Measurements from ENCODE around the gene PCBP3.

Gene PCBP3

DNA sequence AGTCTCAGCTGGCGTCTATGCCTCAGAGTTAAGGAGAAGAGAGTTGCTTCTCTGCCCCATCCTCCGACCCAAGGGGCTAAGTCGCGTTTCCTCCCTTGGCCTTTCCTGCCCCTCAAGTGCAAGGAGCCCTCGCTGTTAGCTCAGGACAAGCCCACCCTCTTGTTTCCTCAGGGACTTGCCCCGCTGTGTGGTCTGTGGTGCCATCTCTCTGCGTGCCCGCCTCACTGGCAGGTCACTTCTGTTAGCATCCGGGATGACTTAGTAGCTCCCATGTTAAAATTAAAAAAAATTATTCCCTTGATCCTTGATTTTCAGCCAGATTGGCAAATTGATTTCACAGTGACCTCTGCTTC, 96.5 kb downstream of the PCBP3 start:
- Histone ChIP-seq H3K4me3 (ENCODE audit: low read length) (no peak overlapping the region), H3K27me3 (ENCODE audit: control insufficient read depth, insufficient read depth, low read length) (peaks cover 26% of the 10 kb centered on the region), H3K4me1 (ENCODE audit: control insufficient read depth, insufficient read depth, low read length) (no peaks in the 10 kb centered on the region), H3K36me3 (ENCODE audit: insufficient read depth, low read length) (no peaks in the 10 kb centered on the region), H3K9ac (ENCODE audit: low read depth, low read length) (no peak overlapping the region), H3K4me2 (ENCODE audit: low read length) (no peak overlapping the region), H3K9me3 (replicated peaks; ENCODE audit: low read length) (no peaks in the 10 kb centered on the region)

DNA sequence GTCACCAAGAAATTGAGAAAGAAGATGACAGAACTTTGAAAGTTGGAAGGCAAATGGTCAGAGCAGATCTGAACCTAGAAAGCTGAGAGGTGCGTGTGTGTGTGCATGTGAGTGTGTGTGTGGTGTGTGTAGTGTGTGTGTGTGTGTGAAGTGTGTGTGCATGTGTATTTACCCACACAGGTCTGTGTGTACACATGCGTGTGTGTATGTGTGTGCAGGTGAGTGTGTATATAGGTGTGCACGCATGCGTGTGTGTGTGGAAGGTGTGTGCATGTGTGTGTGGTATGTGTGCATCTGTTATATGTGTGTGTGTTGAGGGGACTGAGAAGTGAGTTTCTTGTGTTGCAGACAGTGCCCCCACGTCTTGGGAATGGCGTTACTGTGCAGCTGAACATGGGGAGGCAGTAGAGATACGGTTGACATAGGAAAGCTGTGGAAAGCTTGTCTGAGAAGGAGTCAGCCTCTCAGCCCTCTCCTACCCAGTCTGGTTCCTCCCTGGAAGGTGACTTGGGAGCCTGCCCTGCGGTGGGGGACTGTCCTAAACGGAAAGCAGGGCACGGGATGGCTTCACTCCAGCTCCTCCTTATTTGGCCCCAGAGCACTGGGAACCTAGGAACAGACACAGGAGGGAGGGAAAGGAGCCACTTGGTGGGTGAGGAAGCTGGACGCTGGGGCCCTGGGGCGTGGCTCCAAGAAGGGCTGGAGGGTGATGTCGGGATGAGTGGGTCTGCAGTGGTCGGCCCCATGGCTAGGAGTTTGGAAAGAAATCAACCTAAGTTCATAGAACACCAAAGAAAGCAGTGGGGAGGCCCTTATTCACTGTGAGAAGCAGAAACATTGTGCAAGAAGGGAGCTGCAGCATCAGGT, 97.2 kb downstream of the PCBP3 start:
- H3K4me3 ChIP-seq (ENCODE audit: low read length), result no peak overlapping the region
- H3K4me1 ChIP-seq (ENCODE audit: control insufficient read depth, insufficient read depth, low read length), result no peaks in the 10 kb centered on the region
- no peak overlapping the region for H3K4me2 ChIP-seq (ENCODE audit: low read length)
- no peaks in the 10 kb centered on the region for H3K36me3 ChIP-seq (ENCODE audit: insufficient read depth, low read length)
- no peak overlapping the region for H3K9ac ChIP-seq (ENCODE audit: low read depth, low read length)
- H3K27me3 ChIP-seq (ENCODE audit: control insufficient read depth, insufficient read depth, low read length), result peaks cover 26% of the 10 kb centered on the region
- H3K9me3 ChIP-seq (replicated peaks; ENCODE audit: low read length), result no peaks in the 10 kb centered on the region

DNA sequence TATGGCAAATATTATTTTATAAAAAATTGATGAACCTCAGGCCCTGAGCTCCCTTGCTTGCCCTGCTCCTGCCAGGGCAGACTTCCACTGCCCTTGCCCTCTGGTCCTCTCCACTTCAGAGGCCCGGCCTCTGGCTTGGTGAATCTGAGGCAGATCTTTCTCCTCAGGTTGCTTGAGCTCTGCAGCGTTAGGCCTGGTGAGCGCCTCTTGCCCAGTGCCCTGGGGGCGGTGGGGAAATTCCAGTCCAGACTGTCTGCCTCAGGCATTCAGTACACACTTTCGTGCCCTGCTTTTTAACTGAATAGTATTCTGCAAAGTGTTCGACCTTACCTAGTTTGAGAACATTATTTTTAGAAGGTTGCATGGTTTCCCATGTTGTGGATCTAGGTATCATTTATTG, 98.2 kb downstream of the PCBP3 start:
- H3K27me3 ChIP-seq (ENCODE audit: control insufficient read depth, insufficient read depth, low read length), result peaks cover 22% of the 10 kb centered on the region
- H3K36me3 ChIP-seq (ENCODE audit: insufficient read depth, low read length), result no peaks in the 10 kb centered on the region
- H3K4me2 ChIP-seq (ENCODE audit: low read length), result no peak overlapping the region
- no peaks in the 10 kb centered on the region for H3K4me1 ChIP-seq (ENCODE audit: control insufficient read depth, insufficient read depth, low read length)
- no peak overlapping the region for H3K9ac ChIP-seq (ENCODE audit: low read depth, low read length)
- H3K9me3 ChIP-seq (replicated peaks; ENCODE audit: low read length), result no peaks in the 10 kb centered on the region
- H3K4me3 ChIP-seq (ENCODE audit: low read length), result no peak overlapping the region

DNA sequence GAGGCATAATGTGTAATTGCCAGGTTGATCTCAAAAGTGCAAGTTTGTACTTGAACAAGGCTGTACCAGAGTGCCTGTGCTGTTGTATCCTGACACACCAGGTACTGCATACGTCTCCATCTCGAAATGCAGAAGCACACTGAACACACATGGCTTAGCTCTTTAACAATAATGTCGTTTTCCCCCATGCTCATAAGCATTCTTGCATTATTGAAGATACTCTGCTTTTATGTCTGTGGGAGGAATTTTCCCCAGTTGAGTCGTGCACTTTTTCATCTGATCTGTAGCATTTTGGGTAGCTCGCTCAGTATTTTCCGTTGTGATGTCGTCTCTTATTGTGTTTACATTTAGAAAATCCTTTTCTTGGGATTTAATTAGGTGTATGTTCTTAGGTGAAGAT, 98.7 kb downstream of the PCBP3 start:
- peaks cover 22% of the 10 kb centered on the region for H3K27me3 ChIP-seq (ENCODE audit: control insufficient read depth, insufficient read depth, low read length)
- no peaks in the 10 kb centered on the region for H3K36me3 ChIP-seq (ENCODE audit: insufficient read depth, low read length)
- no peak overlapping the region for H3K4me3 ChIP-seq (ENCODE audit: low read length)
- H3K4me2 ChIP-seq (ENCODE audit: low read length), result no peak overlapping the region
- no peak overlapping the region for H3K9ac ChIP-seq (ENCODE audit: low read depth, low read length)
- peaks cover 4% of the 10 kb centered on the region for H3K4me1 ChIP-seq (ENCODE audit: control insufficient read depth, insufficient read depth, low read length)
- H3K9me3 ChIP-seq (replicated peaks; ENCODE audit: low read length), result no peaks in the 10 kb centered on the region

DNA sequence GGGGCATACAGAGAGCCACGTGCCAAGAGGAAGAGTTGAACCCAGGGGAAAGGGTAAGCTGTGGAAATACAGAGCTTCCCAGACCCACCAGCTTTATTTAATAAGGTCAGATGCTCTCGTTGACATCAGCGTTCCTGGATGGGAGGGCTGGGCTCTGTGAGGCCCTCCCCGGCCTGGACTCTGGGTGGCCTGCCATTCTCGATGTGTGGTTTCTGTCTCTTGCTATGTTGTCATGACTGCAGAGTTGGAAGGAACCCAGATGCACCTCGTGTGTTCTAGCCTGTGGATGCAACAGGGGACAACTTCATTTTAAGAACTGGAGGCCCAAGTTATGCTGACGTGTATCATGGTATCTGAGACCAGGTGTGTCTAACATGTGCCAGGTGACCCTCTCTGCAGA, 101.7 kb downstream of the PCBP3 start:
- Histone ChIP-seq H3K4me1 (ENCODE audit: control insufficient read depth, insufficient read depth, low read length) (peaks cover 22% of the 10 kb centered on the region), H3K4me2 (ENCODE audit: low read length) (no peak overlapping the region), H3K4me3 (ENCODE audit: low read length) (no peak overlapping the region), H3K27me3 (ENCODE audit: control insufficient read depth, insufficient read depth, low read length) (peaks cover 31% of the 10 kb centered on the region), H3K36me3 (ENCODE audit: insufficient read depth, low read length) (no peaks in the 10 kb centered on the region), H3K9ac (ENCODE audit: low read depth, low read length) (no peak overlapping the region), H3K9me3 (replicated peaks; ENCODE audit: low read length) (no peaks in the 10 kb centered on the region)

DNA sequence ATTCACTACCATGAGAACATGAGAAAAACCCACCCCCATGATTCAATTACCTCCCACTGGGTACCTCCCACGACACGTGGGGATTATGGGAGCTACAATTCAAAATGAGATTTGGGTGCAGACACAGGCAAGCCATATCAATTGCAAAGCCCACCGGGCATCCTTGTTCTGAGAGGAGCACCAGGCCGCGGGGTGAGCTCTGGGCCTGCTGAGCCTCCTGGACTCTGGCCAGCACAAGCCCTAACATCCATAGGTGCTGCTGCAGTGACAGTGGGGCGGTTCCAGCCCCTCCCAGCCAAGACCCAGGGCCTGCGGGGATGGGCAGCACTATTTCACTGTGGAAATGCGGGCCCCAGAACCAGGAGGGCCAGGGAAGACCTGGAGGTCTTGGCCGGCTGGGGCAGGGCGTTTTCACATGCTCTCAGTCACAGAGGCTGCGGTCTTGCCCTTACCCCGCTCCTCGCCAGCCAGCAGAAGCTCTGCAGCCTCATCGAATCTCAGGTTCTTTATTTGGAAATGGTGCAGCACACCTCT, 103.8 kb downstream of the PCBP3 start:
- H3K4me1 ChIP-seq (ENCODE audit: control insufficient read depth, insufficient read depth, low read length), result peaks cover 22% of the 10 kb centered on the region
- no peaks in the 10 kb centered on the region for H3K36me3 ChIP-seq (ENCODE audit: insufficient read depth, low read length)
- H3K27me3 ChIP-seq (ENCODE audit: control insufficient read depth, insufficient read depth, low read length), result peaks cover 18% of the 10 kb centered on the region
- peak overlapping the region; percentile 75 for H3K4me2 ChIP-seq (ENCODE audit: low read length)
- no peak overlapping the region for H3K9ac ChIP-seq (ENCODE audit: low read depth, low read length)
- H3K9me3 ChIP-seq (replicated peaks; ENCODE audit: low read length), result no peaks in the 10 kb centered on the region
- H3K4me3 ChIP-seq (ENCODE audit: low read length), result peak overlapping the region; percentile 28

DNA sequence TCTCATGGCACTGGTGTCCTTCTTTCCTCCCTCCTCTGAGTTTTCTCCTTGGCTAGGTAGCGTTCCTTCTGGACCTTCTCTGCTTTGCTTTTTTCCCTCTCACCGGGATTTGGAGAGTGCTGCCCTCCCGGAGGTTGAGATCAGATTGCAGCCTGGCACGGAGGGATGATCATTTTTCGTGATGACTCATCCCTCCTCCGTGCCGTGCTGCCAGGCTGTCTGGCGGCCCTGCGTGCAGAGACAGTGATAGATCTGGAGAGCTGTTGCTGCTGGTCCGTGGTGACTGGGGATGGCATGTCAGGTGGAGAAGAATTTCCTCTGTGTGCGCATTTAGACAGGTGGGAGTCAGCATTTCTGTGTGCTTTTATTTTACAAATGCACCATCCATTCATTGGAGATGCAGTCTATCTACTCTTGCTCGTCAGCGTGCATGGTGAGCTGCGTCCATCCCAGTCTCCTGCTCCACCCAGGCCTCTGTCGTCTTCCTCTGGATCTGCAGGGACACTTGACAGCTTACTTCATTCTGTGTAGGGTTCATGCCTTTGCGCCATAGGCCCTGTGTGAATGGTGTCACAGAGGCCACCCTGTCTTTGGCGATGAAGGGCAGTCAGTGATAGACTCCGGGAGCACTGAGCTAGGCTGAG, 104.4 kb downstream of the PCBP3 start:
- H3K9ac ChIP-seq (ENCODE audit: low read depth, low read length), result no peak overlapping the region
- peaks cover 22% of the 10 kb centered on the region for H3K4me1 ChIP-seq (ENCODE audit: control insufficient read depth, insufficient read depth, low read length)
- peaks cover 15% of the 10 kb centered on the region for H3K27me3 ChIP-seq (ENCODE audit: control insufficient read depth, insufficient read depth, low read length)
- H3K4me2 ChIP-seq (ENCODE audit: low read length), result peak overlapping the region; percentile 75
- no peaks in the 10 kb centered on the region for H3K36me3 ChIP-seq (ENCODE audit: insufficient read depth, low read length)
- peak overlapping the region; percentile 28 for H3K4me3 ChIP-seq (ENCODE audit: low read length)
- H3K9me3 ChIP-seq (replicated peaks; ENCODE audit: low read length), result no peaks in the 10 kb centered on the region

DNA sequence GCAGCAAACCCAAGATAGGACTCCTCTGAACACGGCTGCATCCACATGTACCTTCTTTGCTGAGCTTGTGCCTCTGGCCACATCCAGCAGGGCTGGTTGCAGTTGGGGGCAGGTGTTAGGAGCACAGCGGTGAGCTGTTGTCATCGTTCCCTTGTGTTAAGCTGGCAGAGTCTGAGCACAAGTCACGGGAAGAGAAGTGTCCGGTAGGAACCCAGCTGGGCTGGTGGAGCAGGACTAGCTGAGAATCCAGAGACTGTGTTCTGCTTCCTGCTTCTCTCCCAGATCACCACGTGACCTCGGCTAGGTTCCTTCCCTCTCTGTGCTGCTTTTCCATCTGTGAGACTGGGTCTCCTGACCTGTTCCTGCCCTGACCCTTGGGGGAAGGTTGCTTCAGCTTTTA, 105.1 kb downstream of the PCBP3 start:
- Histone ChIP-seq H3K4me1 (ENCODE audit: control insufficient read depth, insufficient read depth, low read length) (peaks cover 22% of the 10 kb centered on the region), H3K4me3 (ENCODE audit: low read length) (no peak overlapping the region), H3K9ac (ENCODE audit: low read depth, low read length) (no peak overlapping the region), H3K4me2 (ENCODE audit: low read length) (no peak overlapping the region), H3K9me3 (replicated peaks; ENCODE audit: low read length) (no peaks in the 10 kb centered on the region), H3K36me3 (ENCODE audit: insufficient read depth, low read length) (no peaks in the 10 kb centered on the region), H3K27me3 (ENCODE audit: control insufficient read depth, insufficient read depth, low read length) (peaks cover 9% of the 10 kb centered on the region)

DNA sequence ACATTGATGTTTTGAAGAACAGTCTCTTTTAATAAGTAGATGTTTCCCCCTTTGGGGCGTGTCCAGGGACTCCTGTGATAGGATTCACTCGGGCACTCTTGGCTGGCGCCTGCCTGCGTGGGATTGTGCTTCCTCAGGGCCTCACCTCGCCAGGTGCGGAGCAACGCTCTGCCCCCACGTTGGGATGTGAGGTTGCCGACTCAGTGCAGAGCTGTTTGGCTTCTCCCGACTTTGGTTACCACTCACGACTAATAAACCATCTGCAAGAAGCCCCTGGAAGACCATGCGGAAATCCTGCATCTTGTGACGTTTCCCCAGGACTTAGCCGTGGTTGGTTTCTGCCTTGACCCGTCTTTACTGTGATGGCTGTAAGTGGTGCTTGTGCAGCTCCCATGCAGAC, 106.4 kb downstream of the PCBP3 start:
- H3K4me3 ChIP-seq (ENCODE audit: low read length), result no peak overlapping the region
- H3K9ac ChIP-seq (ENCODE audit: low read depth, low read length), result no peak overlapping the region
- H3K9me3 ChIP-seq (replicated peaks; ENCODE audit: low read length), result no peaks in the 10 kb centered on the region
- peaks cover 22% of the 10 kb centered on the region for H3K4me1 ChIP-seq (ENCODE audit: control insufficient read depth, insufficient read depth, low read length)
- no peak overlapping the region for H3K4me2 ChIP-seq (ENCODE audit: low read length)
- H3K27me3 ChIP-seq (ENCODE audit: control insufficient read depth, insufficient read depth, low read length), result peaks cover 9% of the 10 kb centered on the region
- H3K36me3 ChIP-seq (ENCODE audit: insufficient read depth, low read length), result no peaks in the 10 kb centered on the region

DNA sequence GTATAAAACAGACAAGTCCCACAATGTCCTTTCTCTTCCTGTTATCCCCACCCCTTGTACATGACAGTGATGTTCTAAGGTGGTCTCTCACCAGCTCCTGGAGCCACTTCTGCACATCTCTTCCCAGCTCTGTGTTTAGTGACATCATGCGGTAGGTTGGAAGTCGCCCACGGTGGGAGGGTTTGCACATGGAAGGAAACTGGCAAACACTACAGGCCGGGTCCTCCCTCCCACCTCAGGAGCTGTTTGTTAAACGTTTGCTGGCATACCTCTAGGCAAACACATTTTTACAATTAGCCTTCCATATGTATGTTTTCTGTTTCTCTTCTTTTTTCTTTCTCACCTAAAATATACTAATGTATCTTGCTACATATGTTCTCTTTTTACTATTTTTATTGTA, 107.4 kb downstream of the PCBP3 start:
- no peak overlapping the region for H3K9ac ChIP-seq (ENCODE audit: low read depth, low read length)
- H3K4me1 ChIP-seq (ENCODE audit: control insufficient read depth, insufficient read depth, low read length), result peaks cover 22% of the 10 kb centered on the region
- H3K27me3 ChIP-seq (ENCODE audit: control insufficient read depth, insufficient read depth, low read length), result peaks cover 9% of the 10 kb centered on the region
- no peaks in the 10 kb centered on the region for H3K36me3 ChIP-seq (ENCODE audit: insufficient read depth, low read length)
- no peak overlapping the region for H3K4me3 ChIP-seq (ENCODE audit: low read length)
- no peak overlapping the region for H3K4me2 ChIP-seq (ENCODE audit: low read length)
- no peaks in the 10 kb centered on the region for H3K9me3 ChIP-seq (replicated peaks; ENCODE audit: low read length)

DNA sequence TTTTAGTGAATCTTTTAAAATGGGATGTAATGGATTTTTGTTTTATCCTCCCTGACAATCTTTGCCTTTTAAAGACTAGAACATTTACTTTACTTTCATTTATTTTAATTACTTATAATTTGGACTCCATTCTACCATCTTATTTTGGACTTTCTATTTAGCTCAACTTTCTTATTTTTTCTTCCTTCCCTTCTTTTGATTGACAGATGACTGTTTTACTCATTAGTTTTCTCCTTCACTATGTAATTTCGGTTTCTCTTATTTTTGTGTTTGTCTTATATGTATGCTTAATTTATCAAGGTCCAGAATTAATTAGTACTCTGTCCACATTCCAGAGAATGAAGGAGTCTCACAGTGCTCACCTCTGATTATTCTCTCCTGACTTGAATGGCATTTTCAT, 109.9 kb downstream of the PCBP3 start:
- peaks cover 9% of the 10 kb centered on the region for H3K27me3 ChIP-seq (ENCODE audit: control insufficient read depth, insufficient read depth, low read length)
- no peak overlapping the region for H3K4me3 ChIP-seq (ENCODE audit: low read length)
- H3K9me3 ChIP-seq (replicated peaks; ENCODE audit: low read length), result no peaks in the 10 kb centered on the region
- no peaks in the 10 kb centered on the region for H3K36me3 ChIP-seq (ENCODE audit: insufficient read depth, low read length)
- H3K4me1 ChIP-seq (ENCODE audit: control insufficient read depth, insufficient read depth, low read length), result peaks cover 6% of the 10 kb centered on the region
- no peak overlapping the region for H3K9ac ChIP-seq (ENCODE audit: low read depth, low read length)
- H3K4me2 ChIP-seq (ENCODE audit: low read length), result no peak overlapping the region

DNA sequence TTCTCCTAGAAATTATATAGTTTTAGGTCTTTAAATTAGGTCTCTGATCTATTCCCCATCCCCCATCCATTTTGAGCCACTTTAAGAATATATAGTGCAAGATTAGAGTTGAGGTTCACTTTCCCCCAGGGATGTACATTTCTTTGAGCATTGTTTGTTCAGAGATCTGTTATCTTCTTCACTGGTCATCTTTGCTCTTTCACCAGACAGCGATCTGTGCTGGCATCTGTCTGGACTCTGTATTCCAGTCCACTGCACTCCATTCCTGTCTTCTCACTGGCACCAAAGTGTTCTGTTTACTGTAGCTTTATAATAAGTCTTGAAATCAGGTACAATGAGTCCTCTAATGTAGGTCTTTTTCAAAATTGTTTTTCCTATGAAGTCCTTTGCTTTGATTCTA, 112.5 kb downstream of the PCBP3 start:
- Histone ChIP-seq H3K4me3 (ENCODE audit: low read length) (no peak overlapping the region), H3K27me3 (ENCODE audit: control insufficient read depth, insufficient read depth, low read length) (peaks cover 3% of the 10 kb centered on the region), H3K9ac (ENCODE audit: low read depth, low read length) (no peak overlapping the region), H3K4me2 (ENCODE audit: low read length) (no peak overlapping the region), H3K4me1 (ENCODE audit: control insufficient read depth, insufficient read depth, low read length) (no peaks in the 10 kb centered on the region), H3K36me3 (ENCODE audit: insufficient read depth, low read length) (no peaks in the 10 kb centered on the region), H3K9me3 (replicated peaks; ENCODE audit: low read length) (no peaks in the 10 kb centered on the region)
